Prostate gland (tissue), 2 donors: ENCODE measurements around the gene ZNF69. TPM values are rescaled to one million over a fixed set of nuclear protein-coding genes. Genes with fewer than 3 reads are reported as not detected.

Experiments used
- DNase-seq: peaks from one replicate; pipeline ENCODE4 v3.0.0-alpha.2; 2019; ENCODE audit warnings: low spot score
- H3K27ac ChIP-seq, 2 donors: fragments of 200-600 bp; sonication (generic); 2 replicates each; pipeline ENCODE4 v1.5.1; 2017 to 2019
- H3K27me3 ChIP-seq: fragments of 200-600 bp; sonication (generic); replicated peaks from 2 replicates; pipeline ENCODE4 v1.5.1; 2019; ENCODE audit not compliant: insufficient read depth
- H3K36me3 ChIP-seq, 2 donors: fragments of 200-600 bp; sonication (generic); 1 replicate in 1 of 2; 2 replicates in 1 of 2; pipeline versions ENCODE4 v1.5.1 to v1.8.1; 2017 to 2019
- H3K4me1 ChIP-seq: fragments of 200-600 bp; sonication (generic); replicated peaks from 2 replicates; pipeline ENCODE4 v1.5.1; 2019
- H3K4me3 ChIP-seq, 2 donors: fragments of 200-600 bp; sonication (generic); 2 replicates each; pipeline ENCODE4 v1.5.1; 2017 to 2019
- H3K9me3 ChIP-seq: fragments of 200-600 bp; sonication (generic); 2 replicates; pipeline ENCODE4 v1.5.1; 2017
- POLR2A ChIP-seq: fragments of 450-650 bp; IDR thresholded peaks from one replicate; pipeline ENCODE4 v1.6.1; 2016; ENCODE audit warnings: antibody characterized with exemption, mild to moderate bottlenecking
- POLR2AphosphoS5 ChIP-seq: sonication (generic); formaldehyde crosslinking; IDR thresholded peaks from one replicate; pipeline ENCODE4 v1.6.1; 2017; ENCODE audit warnings: antibody characterized with exemption
- WGBS: methylation state at CpG from one replicate; pipeline ENCODE4 v1.1.5; 2018; 5-methylcytosine and 5-hydroxymethylcytosine counted together
- intact Hi-C: fragments of 100-400 bp; cut with DNase I; formaldehyde crosslinking; loops from one replicate; pipeline ENCODE4 v1.14.2; 2022
- total RNA-seq, 2 donors: library from RNA; depleted of rRNA; stranded (reverse); fragments of >200 nt; gene quantifications; one replicate each; pipeline ENCODE4 v1.1.0, GENCODE V29; 2016
- TF ChIP-seq, protein P1 (sequence below), 4 experiments: fragments of 200-600 bp in 2 of 4; fragments of 450-650 bp in 2 of 4; sonication (generic) in 2 of 4; IDR thresholded peaks; 1 replicate in 3 of 4; 2 replicates in 1 of 4; pipeline ENCODE4 v1.5.1; 2016 to 2019; ENCODE audit warnings: antibody characterized with exemption in 4 of 4, mild to moderate bottlenecking in 2 of 4, moderate library complexity in 2 of 4

ZNF69 gene
- total RNA-seq, 2 donors from 2014 or later = 14.4 to 28.1 TPM

DNA sequence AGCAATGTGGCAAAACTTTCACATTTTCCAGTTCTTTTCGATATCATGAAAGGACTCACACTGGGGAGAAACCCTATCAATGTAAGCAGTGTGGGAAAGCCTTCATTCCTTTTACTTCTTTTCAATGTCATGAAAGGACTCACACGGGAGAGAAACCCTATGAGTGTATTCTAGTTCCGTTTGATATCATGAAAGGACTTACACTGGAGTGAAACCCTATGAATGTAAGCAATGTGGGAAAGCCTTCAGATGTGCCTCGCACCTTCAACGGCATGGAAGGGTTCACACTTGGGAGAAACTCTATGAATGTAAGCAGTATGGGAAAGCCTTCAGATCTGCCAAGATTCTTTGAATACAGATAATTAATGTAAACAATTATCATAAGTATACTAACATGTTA lies 62.7 kb downstream of the ZNF69 start:
- peaks cover 11% of the 10 kb centered on the region for H3K9me3 ChIP-seq
- DNase-seq = no peak
- H3K4me3 ChIP-seq = no peak overlapping the region
- no peak overlapping the region for H3K27ac ChIP-seq
- no peak for TF ChIP-seq POLR2A
- TF ChIP-seq, protein P1, sequence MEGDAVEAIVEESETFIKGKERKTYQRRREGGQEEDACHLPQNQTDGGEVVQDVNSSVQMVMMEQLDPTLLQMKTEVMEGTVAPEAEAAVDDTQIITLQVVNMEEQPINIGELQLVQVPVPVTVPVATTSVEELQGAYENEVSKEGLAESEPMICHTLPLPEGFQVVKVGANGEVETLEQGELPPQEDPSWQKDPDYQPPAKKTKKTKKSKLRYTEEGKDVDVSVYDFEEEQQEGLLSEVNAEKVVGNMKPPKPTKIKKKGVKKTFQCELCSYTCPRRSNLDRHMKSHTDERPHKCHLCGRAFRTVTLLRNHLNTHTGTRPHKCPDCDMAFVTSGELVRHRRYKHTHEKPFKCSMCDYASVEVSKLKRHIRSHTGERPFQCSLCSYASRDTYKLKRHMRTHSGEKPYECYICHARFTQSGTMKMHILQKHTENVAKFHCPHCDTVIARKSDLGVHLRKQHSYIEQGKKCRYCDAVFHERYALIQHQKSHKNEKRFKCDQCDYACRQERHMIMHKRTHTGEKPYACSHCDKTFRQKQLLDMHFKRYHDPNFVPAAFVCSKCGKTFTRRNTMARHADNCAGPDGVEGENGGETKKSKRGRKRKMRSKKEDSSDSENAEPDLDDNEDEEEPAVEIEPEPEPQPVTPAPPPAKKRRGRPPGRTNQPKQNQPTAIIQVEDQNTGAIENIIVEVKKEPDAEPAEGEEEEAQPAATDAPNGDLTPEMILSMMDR (IDR thresholded peaks at IDR 0.05) = no peak
- no peak for TF ChIP-seq POLR2AphosphoS5
- intact Hi-C loops = no loop called here
- H3K4me1 ChIP-seq = no peaks in the 10 kb centered on the region
- no peaks in the 10 kb centered on the region for H3K27me3 ChIP-seq
- peaks cover 21% of the 10 kb centered on the region in 2 donors for H3K36me3 ChIP-seq
- WGBS = 97% methylated on average over 5 of the region's 5 CpGs

Other genes starting within 250 kb of the ZNF69 start
- 1 to 10 TPM; 3.5 to 5.9 TPM for gene ZNF823, start 148.8 kb upstream of the ZNF69 start, total RNA-seq
- gene ZNF441, start 120.8 kb upstream of the ZNF69 start, total RNA-seq = 1 to 10 TPM; 6.9 to 7.3 TPM
- gene ZNF491, start 89.3 kb upstream of the ZNF69 start, total RNA-seq = 1 to 10 TPM; 1.6 to 2.3 TPM
- 10 to 100 TPM; 17.5 to 17.9 TPM for gene ZNF440, start 73.5 kb upstream of the ZNF69 start, total RNA-seq
- 10 to 100 TPM in 1 of 2 donors, 1 to 10 TPM in 1; 8.5 to 16.1 TPM for gene ZNF439, start 39.1 kb upstream of the ZNF69 start, total RNA-seq
- gene ZNF700, start 37.3 kb downstream of the ZNF69 start, total RNA-seq = 10 to 100 TPM; 16.8 to 18.0 TPM
- 1 to 10 TPM; 4.0 to 5.6 TPM for gene ZNF763, start 77.3 kb downstream of the ZNF69 start, total RNA-seq
- gene ZNF433, start 147.9 kb downstream of the ZNF69 start, total RNA-seq = 10 to 100 TPM; 10.2 to 10.4 TPM
- gene ZNF878, start 165.2 kb downstream of the ZNF69 start, total RNA-seq = not detected
- gene ZNF844, start 176.9 kb downstream of the ZNF69 start, total RNA-seq = 10 to 100 TPM; 13.4 to 16.2 TPM